ENCODE measurements around the gene LZTR1.

LZTR1 gene

GRCh38 chr22:21015466-21016006 is 33.4 kb downstream of the LZTR1 start:
- no peak for DNase-seq (ENCODE audit: low read depth)

- no peak for DNase-seq (ENCODE audit: low read depth)
These were observed 34.7 kb downstream of the LZTR1 start for GRCh38 chr22:21016644-21017420.

GRCh38 chr22:21018314-21018713 is 36.2 kb downstream of the LZTR1 start:
- DNase-seq (ENCODE audit: low read depth), result no peak

- DNase-seq (ENCODE audit: low read depth), result no peak
These were observed 38.8 kb downstream of the LZTR1 start for GRCh38 chr22:21020802-21021429.

GRCh38 chr22:21022507-21022906 is 40.4 kb downstream of the LZTR1 start:
- no peak for DNase-seq (ENCODE audit: low read depth)

GRCh38 chr22:21022955-21023614 is 41.0 kb downstream of the LZTR1 start:
- no peak for DNase-seq (ENCODE audit: low read depth)

GRCh38 chr22:21025266-21025665 is 43.2 kb downstream of the LZTR1 start:
- DNase-seq (ENCODE audit: low read depth), result no peak

- no peak for DNase-seq (ENCODE audit: low read depth)
These were observed 44.0 kb downstream of the LZTR1 start for GRCh38 chr22:21025763-21026755.

GRCh38 chr22:21026783-21027692 is 44.9 kb downstream of the LZTR1 start:
- peak; percentile 12 for DNase-seq (ENCODE audit: low read depth)

- DNase-seq (ENCODE audit: low read depth), result no peak
These were observed 46.5 kb downstream of the LZTR1 start for GRCh38 chr22:21028277-21029251.

GRCh38 chr22:21029486-21030025 is 47.5 kb downstream of the LZTR1 start:
- no peak for DNase-seq (ENCODE audit: low read depth)

GRCh38 chr22:21030032-21030431 is 47.9 kb downstream of the LZTR1 start:
- DNase-seq (ENCODE audit: low read depth), result no peak

GRCh38 chr22:21030621-21031544 is 48.8 kb downstream of the LZTR1 start:
- DNase-seq (ENCODE audit: low read depth), result no peak

GRCh38 chr22:21031545-21032036 is 49.5 kb downstream of the LZTR1 start:
- DNase-seq (ENCODE audit: low read depth), result no peak

- DNase-seq (ENCODE audit: low read depth), result no peak
These were observed 50.2 kb downstream of the LZTR1 start, which contains the start of gene SLC7A4 for GRCh38 chr22:21032037-21032867. TSS of gene SLC7A4 (minus strand) at chr22:21032561. CDS start at chr22:21031812, 749 bp downstream.

GRCh38 chr22:21032868-21033688 is 51.0 kb downstream of the LZTR1 start:
- DNase-seq (ENCODE audit: low read depth), result no peak
